HepG2 (cell line): ENCODE results near the gene CDO1. TPM values are rescaled to one million over a fixed set of nuclear protein-coding genes. Genes with fewer than 3 reads are reported as not detected.

Experiments used
- ASH2L ChIP-seq: fragments of 300-600, 200-600 bp; sonication (generic); IDR thresholded peaks from 2 replicates; pipeline ENCODE4 v1.7.0; 2017; ENCODE audit warnings: low read depth, mild to moderate bottlenecking, moderate library complexity, mixed read lengths, low read length; ENCODE audit not compliant: insufficient read length
- ATAD3A ChIP-seq: sonication (generic); formaldehyde crosslinking; IDR thresholded peaks from 2 replicates; pipeline ENCODE4 v1.4.0; 2020; ENCODE audit warnings: missing genetic modification reagents
- CENPT ChIP-seq: sonication (generic); formaldehyde crosslinking; IDR thresholded peaks from 2 replicates; pipeline ENCODE4 v1.8.0; 2022; ENCODE audit warnings: low read depth, mild to moderate bottlenecking, moderate library complexity, missing genetic modification reagents
- CHCHD3 ChIP-seq: sonication (generic); formaldehyde crosslinking; IDR thresholded peaks from 2 replicates; pipeline ENCODE4 v1.8.0; 2022; ENCODE audit warnings: mild to moderate bottlenecking, missing genetic modification reagents, moderate library complexity
- HES4 ChIP-seq: sonication (generic); formaldehyde crosslinking; IDR thresholded peaks from 2 replicates; pipeline ENCODE4 v1.9.0; 2021; ENCODE audit warnings: mild to moderate bottlenecking, missing genetic modification reagents, borderline replicate concordance
- HOXD1 ChIP-seq: sonication (generic); formaldehyde crosslinking; IDR thresholded peaks from 2 replicates; pipeline ENCODE4 v1.5.0; 2020; ENCODE audit warnings: missing genetic modification reagents
- NKX3-1 ChIP-seq: sonication (generic); formaldehyde crosslinking; IDR thresholded peaks from 2 replicates; pipeline ENCODE4 v1.5.0; 2020; ENCODE audit warnings: missing genetic modification reagents
- POGZ ChIP-seq: sonication (generic); formaldehyde crosslinking; IDR thresholded peaks from 2 replicates; pipeline ENCODE4 v1.4.0; 2020; ENCODE audit warnings: mild to moderate bottlenecking, missing genetic modification reagents
- RAD21 ChIP-seq: fragments of 450-650 bp; formaldehyde crosslinking; IDR thresholded peaks from 2 replicates; pipeline ENCODE4 v1.5.0; 2020; ENCODE audit warnings: mild to moderate bottlenecking
- RBAK ChIP-seq: sonication (generic); formaldehyde crosslinking; IDR thresholded peaks from 2 replicates; pipeline ENCODE4 v1.5.1; 2020; ENCODE audit warnings: mild to moderate bottlenecking, missing genetic modification reagents
- RNF2 ChIP-seq: fragments of 450-650 bp; conservative IDR thresholded peaks from 2 replicates; pipeline ENCODE4 v1.6.1; 2016; ENCODE audit warnings: low read depth
- ZNF121 ChIP-seq: sonication (generic); formaldehyde crosslinking; IDR thresholded peaks from 2 replicates; pipeline ENCODE4 v1.5.0; 2020; ENCODE audit warnings: mild to moderate bottlenecking, missing genetic modification reagents
- ZNF343 ChIP-seq: sonication (generic); formaldehyde crosslinking; IDR thresholded peaks from 2 replicates; pipeline ENCODE4 v1.4.0; 2020; ENCODE audit warnings: mild to moderate bottlenecking, missing genetic modification reagents
- ZNF816 ChIP-seq: sonication (generic); formaldehyde crosslinking; IDR thresholded peaks from 2 replicates; pipeline ENCODE4 v1.8.0; 2022; ENCODE audit warnings: missing genetic modification reagents, mild to moderate bottlenecking, borderline replicate concordance
- ZZZ3 ChIP-seq: sonication (generic); formaldehyde crosslinking; IDR thresholded peaks from 2 replicates; pipeline ENCODE4 v1.4.0; 2020; ENCODE audit warnings: missing genetic modification reagents, mild to moderate bottlenecking, borderline replicate concordance
- polyA plus RNA-seq, 8 experiments: library from polyadenylated mRNA; depleted of rRNA in 3 of 8; stranded (reverse) in 7 of 8; unstranded in 1 of 8; fragments of >200 nt; fragmentation: Illumina TruSeq in 4 of 8; extraction: Trizol in 4 of 8; gene quantifications; 2 replicates each; pipeline versions ENCODE4 v1.2.1 to v1.2.3, GENCODE V29; 2011 to 2016; ENCODE audit warnings: low read depth in 4 of 8, missing spikeins in 1 of 8, mixed read lengths in 1 of 8; ENCODE audit not compliant: insufficient read depth in 1 of 8
- total RNA-seq, 5 experiments: library from RNA; depleted of rRNA; stranded (reverse); fragments of >200 nt; fragmentation: Illumina TruSeq; extraction: Trizol; gene quantifications; 2 replicates each; pipeline ENCODE4 v1.2.3, GENCODE V29; 2016; ENCODE audit warnings: low read depth in 1 of 5
- TF ChIP-seq, protein P1 (sequence below): sonication (generic); formaldehyde crosslinking; IDR thresholded peaks from 2 replicates; pipeline ENCODE4 v1.4.0; 2020; ENCODE audit warnings: missing genetic modification reagents, mild to moderate bottlenecking, borderline replicate concordance
- TF ChIP-seq, protein P2 (sequence below): sonication (generic); formaldehyde crosslinking; IDR thresholded peaks from 2 replicates; pipeline ENCODE4 v1.5.0; 2020; ENCODE audit warnings: mild to moderate bottlenecking, missing genetic modification reagents, borderline replicate concordance
- TF ChIP-seq, protein P3 (sequence below): sonication (generic); formaldehyde crosslinking; IDR thresholded peaks from 2 replicates; pipeline ENCODE4 v1.5.0; 2020; ENCODE audit warnings: missing genetic modification reagents, mild to moderate bottlenecking, borderline replicate concordance
- TF ChIP-seq, protein P4 (sequence below): sonication (generic); formaldehyde crosslinking; IDR thresholded peaks from 2 replicates; pipeline ENCODE4 v1.5.0; 2020; ENCODE audit warnings: mild to moderate bottlenecking, missing genetic modification reagents, borderline replicate concordance

The CDO1 gene
- total and polyA plus RNA-seq, 2 of the 13 experiments (the other 11 are each of a cell fraction or from before 2014, with no cell fraction given) = 3.2 to 4.4 TPM

DNA sequence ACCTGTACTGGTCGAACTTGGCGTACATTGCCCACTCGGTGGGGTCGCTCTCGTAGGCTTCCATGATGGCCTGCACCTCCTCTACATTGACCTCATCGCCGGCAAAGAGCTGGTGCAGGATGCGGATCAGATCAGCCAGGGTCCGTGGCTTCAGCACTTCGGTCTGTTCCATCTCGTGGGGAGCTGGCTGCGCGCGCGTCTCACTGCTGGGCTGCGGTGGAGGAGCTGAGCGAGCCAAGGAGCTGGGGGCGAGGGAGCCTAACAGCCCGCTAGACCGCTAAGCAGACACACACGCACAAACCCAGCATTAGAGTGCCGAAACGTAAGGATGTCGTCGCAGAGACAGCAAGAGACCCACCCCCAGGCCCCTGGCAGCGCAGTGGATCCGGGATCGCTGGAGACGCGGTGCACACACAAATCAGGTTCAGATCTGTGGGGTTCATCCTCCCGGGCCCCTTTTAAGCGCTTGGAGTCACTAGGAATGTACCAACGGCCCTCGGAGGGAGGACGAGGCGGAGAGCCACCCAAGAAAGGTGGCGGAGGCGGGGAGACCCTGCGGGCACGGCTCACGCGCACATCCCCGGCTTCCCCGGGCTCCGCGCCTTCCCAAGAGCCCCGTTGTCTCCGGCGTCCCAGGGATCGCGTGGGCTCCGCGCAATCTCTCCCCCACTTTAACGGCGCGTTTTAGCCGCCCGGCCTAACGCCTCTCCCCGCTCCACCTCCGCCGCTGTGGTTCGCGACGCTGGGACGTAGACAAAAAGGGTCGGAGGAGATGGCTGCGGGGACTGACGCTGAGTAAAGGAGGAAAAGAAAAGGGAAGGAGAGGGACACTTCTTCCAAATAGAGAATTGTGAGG, at the start of gene CDO1 (continued):
- TF ChIP-seq, protein P1, sequence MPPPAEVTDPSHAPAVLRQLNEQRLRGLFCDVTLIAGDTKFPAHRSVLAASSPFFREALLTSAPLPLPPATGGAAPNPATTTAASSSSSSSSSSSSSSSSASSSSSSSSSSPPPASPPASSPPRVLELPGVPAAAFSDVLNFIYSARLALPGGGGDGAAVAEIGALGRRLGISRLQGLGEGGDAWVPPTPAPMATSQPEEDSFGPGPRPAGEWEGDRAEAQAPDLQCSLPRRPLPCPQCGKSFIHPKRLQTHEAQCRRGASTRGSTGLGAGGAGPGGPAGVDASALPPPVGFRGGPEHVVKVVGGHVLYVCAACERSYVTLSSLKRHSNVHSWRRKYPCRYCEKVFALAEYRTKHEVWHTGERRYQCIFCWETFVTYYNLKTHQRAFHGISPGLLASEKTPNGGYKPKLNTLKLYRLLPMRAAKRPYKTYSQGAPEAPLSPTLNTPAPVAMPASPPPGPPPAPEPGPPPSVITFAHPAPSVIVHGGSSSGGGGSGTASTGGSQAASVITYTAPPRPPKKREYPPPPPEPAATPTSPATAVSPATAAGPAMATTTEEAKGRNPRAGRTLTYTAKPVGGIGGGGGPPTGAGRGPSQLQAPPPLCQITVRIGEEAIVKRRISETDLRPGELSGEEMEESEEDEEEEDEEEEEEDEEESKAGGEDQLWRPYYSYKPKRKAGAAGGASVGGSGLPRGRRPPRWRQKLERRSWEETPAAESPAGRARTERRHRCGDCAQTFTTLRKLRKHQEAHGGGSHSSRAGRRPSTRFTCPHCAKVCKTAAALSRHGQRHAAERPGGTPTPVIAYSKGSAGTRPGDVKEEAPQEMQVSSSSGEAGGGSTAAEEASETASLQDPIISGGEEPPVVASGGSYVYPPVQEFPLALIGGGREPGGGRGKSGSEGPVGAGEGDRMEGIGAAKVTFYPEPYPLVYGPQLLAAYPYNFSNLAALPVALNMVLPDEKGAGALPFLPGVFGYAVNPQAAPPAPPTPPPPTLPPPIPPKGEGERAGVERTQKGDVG (CRISPR knock-in tag) = no peak
- TF ChIP-seq, protein P2, sequence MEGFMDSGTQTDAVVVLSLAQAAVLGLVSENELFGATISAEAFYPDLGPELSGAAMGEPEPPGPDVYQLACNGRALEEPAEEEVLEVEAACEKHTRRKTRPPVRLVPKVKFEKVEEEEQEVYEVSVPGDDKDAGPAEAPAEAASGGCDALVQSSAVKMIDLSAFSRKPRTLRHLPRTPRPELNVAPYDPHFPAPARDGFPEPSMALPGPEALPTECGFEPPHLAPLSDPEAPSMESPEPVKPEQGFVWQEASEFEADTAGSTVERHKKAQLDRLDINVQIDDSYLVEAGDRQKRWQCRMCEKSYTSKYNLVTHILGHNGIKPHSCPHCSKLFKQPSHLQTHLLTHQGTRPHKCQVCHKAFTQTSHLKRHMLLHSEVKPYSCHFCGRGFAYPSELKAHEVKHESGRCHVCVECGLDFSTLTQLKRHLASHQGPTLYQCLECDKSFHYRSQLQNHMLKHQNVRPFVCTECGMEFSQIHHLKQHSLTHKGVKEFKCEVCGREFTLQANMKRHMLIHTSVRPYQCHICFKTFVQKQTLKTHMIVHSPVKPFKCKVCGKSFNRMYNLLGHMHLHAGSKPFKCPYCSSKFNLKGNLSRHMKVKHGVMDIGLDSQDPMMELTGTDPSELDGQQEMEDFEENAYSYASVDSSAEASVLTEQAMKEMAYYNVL (CRISPR knock-in tag) = peak; percentile 32; the same call in 1 of the 2 replicates
- TF ChIP-seq, protein P3, sequence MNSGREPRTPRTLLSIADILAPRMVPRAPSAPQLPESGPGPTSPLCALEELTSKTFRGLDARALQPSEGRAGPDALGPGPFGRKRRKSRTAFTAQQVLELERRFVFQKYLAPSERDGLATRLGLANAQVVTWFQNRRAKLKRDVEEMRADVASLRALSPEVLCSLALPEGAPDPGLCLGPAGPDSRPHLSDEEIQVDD = no peak
- peak; percentile 31; the same call in 1 of the 2 replicates for TF ChIP-seq CENPT (CRISPR knock-in tag)
- TF ChIP-seq, protein P4, sequence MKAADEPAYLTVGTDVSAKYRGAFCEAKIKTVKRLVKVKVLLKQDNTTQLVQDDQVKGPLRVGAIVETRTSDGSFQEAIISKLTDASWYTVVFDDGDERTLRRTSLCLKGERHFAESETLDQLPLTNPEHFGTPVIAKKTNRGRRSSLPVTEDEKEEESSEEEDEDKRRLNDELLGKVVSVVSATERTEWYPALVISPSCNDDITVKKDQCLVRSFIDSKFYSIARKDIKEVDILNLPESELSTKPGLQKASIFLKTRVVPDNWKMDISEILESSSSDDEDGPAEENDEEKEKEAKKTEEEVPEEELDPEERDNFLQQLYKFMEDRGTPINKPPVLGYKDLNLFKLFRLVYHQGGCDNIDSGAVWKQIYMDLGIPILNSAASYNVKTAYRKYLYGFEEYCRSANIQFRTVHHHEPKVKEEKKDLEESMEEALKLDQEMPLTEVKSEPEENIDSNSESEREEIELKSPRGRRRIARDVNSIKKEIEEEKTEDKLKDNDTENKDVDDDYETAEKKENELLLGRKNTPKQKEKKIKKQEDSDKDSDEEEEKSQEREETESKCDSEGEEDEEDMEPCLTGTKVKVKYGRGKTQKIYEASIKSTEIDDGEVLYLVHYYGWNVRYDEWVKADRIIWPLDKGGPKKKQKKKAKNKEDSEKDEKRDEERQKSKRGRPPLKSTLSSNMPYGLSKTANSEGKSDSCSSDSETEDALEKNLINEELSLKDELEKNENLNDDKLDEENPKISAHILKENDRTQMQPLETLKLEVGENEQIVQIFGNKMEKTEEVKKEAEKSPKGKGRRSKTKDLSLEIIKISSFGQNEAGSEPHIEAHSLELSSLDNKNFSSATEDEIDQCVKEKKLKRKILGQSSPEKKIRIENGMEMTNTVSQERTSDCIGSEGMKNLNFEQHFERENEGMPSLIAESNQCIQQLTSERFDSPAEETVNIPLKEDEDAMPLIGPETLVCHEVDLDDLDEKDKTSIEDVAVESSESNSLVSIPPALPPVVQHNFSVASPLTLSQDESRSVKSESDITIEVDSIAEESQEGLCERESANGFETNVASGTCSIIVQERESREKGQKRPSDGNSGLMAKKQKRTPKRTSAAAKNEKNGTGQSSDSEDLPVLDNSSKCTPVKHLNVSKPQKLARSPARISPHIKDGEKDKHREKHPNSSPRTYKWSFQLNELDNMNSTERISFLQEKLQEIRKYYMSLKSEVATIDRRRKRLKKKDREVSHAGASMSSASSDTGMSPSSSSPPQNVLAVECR (CRISPR knock-in tag) = peak; percentile 58; the same call in 1 of the 2 replicates
- TF ChIP-seq HOXD1 = no peak
- TF ChIP-seq POGZ = no peak
- no peak for TF ChIP-seq ZNF121
- TF ChIP-seq RBAK (CRISPR knock-in tag) = no peak
- no peak for TF ChIP-seq ZZZ3 (CRISPR knock-in tag)
- TF ChIP-seq RAD21 = no peak
- no peak for TF ChIP-seq HES4 (CRISPR knock-in tag)
- peak; percentile 38 for TF ChIP-seq ASH2L
- no peak for TF ChIP-seq ATAD3A
- no peak for TF ChIP-seq CHCHD3 (CRISPR knock-in tag)
- TF ChIP-seq RNF2 = no peak
- TF ChIP-seq NKX3-1 (CRISPR knock-in tag) = no peak
- 0 out of 2 replicates have a peak, but pooled peaks have one; percentile 39 for TF ChIP-seq ZNF816 (CRISPR knock-in tag)
- no peak for TF ChIP-seq ZNF343 (CRISPR knock-in tag)
